Liver (tissue), 9 donors: ENCODE results near the gene NADSYN1. TPM values are rescaled to one million over a fixed set of nuclear protein-coding genes. Genes with fewer than 3 reads are reported as not detected.

Source experiments
- DNase-seq: peaks from one replicate; pipeline ENCODE4 v3.0.0-alpha.2; 2017; ENCODE audit warnings: low spot score
- H3K27ac ChIP-seq, 2 donors: one replicate each; pipeline ENCODE4 v1.7.0; 2013; ENCODE audit warnings: inconsistent platforms in 2 of 2, low read length in 2 of 2, control low read depth in 1 of 2, low read depth in 1 of 2, mild to moderate bottlenecking in 1 of 2
- H3K27me3 ChIP-seq, 4 donors: one replicate each; pipeline versions ENCODE4 v1.6.1 to v1.7.0; 2013; ENCODE audit warnings: low read length in 3 of 4, inconsistent platforms in 1 of 4, mild to moderate bottlenecking in 1 of 4, moderate library complexity in 1 of 4; ENCODE audit not compliant: control insufficient read depth in 4 of 4, insufficient read depth in 4 of 4
- H3K36me3 ChIP-seq, 4 donors: one replicate each; pipeline versions ENCODE4 v1.6.1 to v1.7.0; 2013; ENCODE audit warnings: low read length in 3 of 4, mild to moderate bottlenecking in 3 of 4, low read depth in 1 of 4, moderate library complexity in 1 of 4; ENCODE audit not compliant: control insufficient read depth in 4 of 4, insufficient read depth in 3 of 4
- H3K4me1 ChIP-seq, 4 donors: one replicate each; pipeline versions ENCODE4 v1.6.1 to v1.7.0; 2013; ENCODE audit warnings: low read length in 3 of 4, mild to moderate bottlenecking in 3 of 4, moderate library complexity in 1 of 4; ENCODE audit not compliant: control insufficient read depth in 4 of 4, insufficient read depth in 4 of 4
- H3K4me3 ChIP-seq, 3 donors: one replicate each; pipeline versions ENCODE4 v1.6.1 to v1.7.0; 2013; ENCODE audit warnings: low read length in 3 of 3, control low read depth in 1 of 3, low read depth in 1 of 3, mild to moderate bottlenecking in 1 of 3
- H3K9ac ChIP-seq, 2 donors: one replicate each; pipeline ENCODE4 v1.7.0; 2013; ENCODE audit warnings: low read length in 2 of 2, mild to moderate bottlenecking in 2 of 2, moderate library complexity in 2 of 2, control low read depth in 1 of 2, low read depth in 1 of 2
- H3K9me3 ChIP-seq, 4 donors: one replicate each; pipeline versions ENCODE4 v1.6.1 to v1.7.0; 2013; ENCODE audit warnings: low read length in 3 of 4; ENCODE audit not compliant: control insufficient read depth in 4 of 4
- EGR1 ChIP-seq, 2 donors: IDR thresholded peaks; 2 replicates each; pipeline ENCODE4 v1.6.1; 2016 to 2018; ENCODE audit warnings: antibody characterized with exemption in 2 of 2, low read depth in 2 of 2
- FOXA1 ChIP-seq: IDR thresholded peaks from 2 replicates; pipeline ENCODE4 v1.6.1; 2016; ENCODE audit warnings: antibody characterized with exemption
- FOXA2 ChIP-seq: IDR thresholded peaks from 2 replicates; pipeline ENCODE4 v1.6.1; 2016; ENCODE audit warnings: antibody characterized with exemption
- GABPA ChIP-seq, 2 donors: IDR thresholded peaks in 1 of 2; conservative IDR thresholded peaks in 1 of 2; 2 replicates each; pipeline ENCODE4 v1.6.1; 2016; ENCODE audit warnings: antibody characterized with exemption in 2 of 2, mild to moderate bottlenecking in 1 of 2, moderate library complexity in 1 of 2
- HNF4A ChIP-seq, 2 donors: conservative IDR thresholded peaks; 2 replicates each; pipeline ENCODE4 v1.6.1; 2016; ENCODE audit warnings: antibody characterized with exemption in 2 of 2, mild to moderate bottlenecking in 2 of 2
- HNF4G ChIP-seq: IDR thresholded peaks from 2 replicates; pipeline ENCODE4 v1.6.1; 2016; ENCODE audit warnings: antibody characterized with exemption
- JUND ChIP-seq, 2 donors: IDR thresholded peaks; 2 replicates each; pipeline ENCODE4 v1.6.1; 2016; ENCODE audit warnings: antibody characterized with exemption in 2 of 2
- NR2F2 ChIP-seq: IDR thresholded peaks from 2 replicates; pipeline ENCODE4 v1.6.1; 2016; ENCODE audit warnings: antibody characterized with exemption
- RAD21 ChIP-seq, 2 donors: IDR thresholded peaks; 2 replicates each; pipeline ENCODE4 v1.6.1; 2016; ENCODE audit warnings: antibody characterized with exemption in 2 of 2, mild to moderate bottlenecking in 2 of 2
- RXRA ChIP-seq, 2 donors: IDR thresholded peaks; 2 replicates each; pipeline ENCODE4 v1.6.1; 2017 to 2018; ENCODE audit warnings: antibody characterized with exemption in 2 of 2, mild to moderate bottlenecking in 1 of 2
- SP1 ChIP-seq: IDR thresholded peaks from 2 replicates; pipeline ENCODE4 v1.6.1; 2018; ENCODE audit warnings: antibody characterized with exemption, mild to moderate bottlenecking
- TAF1 ChIP-seq: conservative IDR thresholded peaks from 2 replicates; pipeline ENCODE4 v1.6.1; 2016; ENCODE audit warnings: antibody characterized with exemption, mild to moderate bottlenecking
- YY1 ChIP-seq: IDR thresholded peaks from 2 replicates; pipeline ENCODE4 v1.6.1; 2016; ENCODE audit warnings: antibody characterized with exemption, mild to moderate bottlenecking
- WGBS: extraction: QIAGEN DNeasy Blood & Tissue Kit; methylation state at CpG from one replicate; pipeline ENCODE4 v1.1.7; 2013; 5-methylcytosine and 5-hydroxymethylcytosine counted together
- polyA plus RNA-seq, 2 donors: library from polyadenylated mRNA; stranded (reverse) in 1 of 2; unstranded in 1 of 2; fragments of 200-250 nt in 1 of 2; fragments of >200 nt in 1 of 2; fragmentation: Nextera tagmentation in 1 of 2; extraction: Ambion mirVana in 1 of 2; gene quantifications; one replicate each; pipeline versions ENCODE4 v1.2.1 to v1.2.3, GENCODE V29; 2013 to 2015
- total RNA-seq, 2 donors: library from RNA; depleted of rRNA; stranded (reverse); fragments of >200 nt; gene quantifications; one replicate each; pipeline ENCODE4 v1.2.3, GENCODE V29; 2014
- TF ChIP-seq, protein P1 (sequence below): IDR thresholded peaks from 2 replicates; pipeline ENCODE4 v1.6.1; 2016; ENCODE audit warnings: antibody characterized with exemption, mild to moderate bottlenecking
- TF ChIP-seq, protein P2 (sequence below): IDR thresholded peaks from 2 replicates; pipeline ENCODE4 v1.6.1; 2016; ENCODE audit warnings: antibody characterized with exemption
- TF ChIP-seq, protein P3 (sequence below): IDR thresholded peaks from 2 replicates; pipeline ENCODE4 v1.6.1; 2016; ENCODE audit warnings: antibody characterized with exemption
- TF ChIP-seq, protein P4 (sequence below): fragments of 150-350 bp; IDR thresholded peaks from 2 replicates; pipeline ENCODE4 v1.5.1; 2017; ENCODE audit warnings: improper control_type of control experiment, low read depth, low read length; ENCODE audit not compliant: missing input control
- TF ChIP-seq, protein P5 (sequence below): IDR thresholded peaks from 2 replicates; pipeline ENCODE4 v1.6.1; 2016; ENCODE audit warnings: antibody characterized with exemption
- donor health status: healthy.
- donor health status: healthy.
- donor health status: healthy.
- donor health status: healthy.
- donor health status: healthy.

The NADSYN1 gene
- total and polyA plus RNA-seq, 4 donors: 16.6 to 33.6 (median 22.2) TPM

DNA sequence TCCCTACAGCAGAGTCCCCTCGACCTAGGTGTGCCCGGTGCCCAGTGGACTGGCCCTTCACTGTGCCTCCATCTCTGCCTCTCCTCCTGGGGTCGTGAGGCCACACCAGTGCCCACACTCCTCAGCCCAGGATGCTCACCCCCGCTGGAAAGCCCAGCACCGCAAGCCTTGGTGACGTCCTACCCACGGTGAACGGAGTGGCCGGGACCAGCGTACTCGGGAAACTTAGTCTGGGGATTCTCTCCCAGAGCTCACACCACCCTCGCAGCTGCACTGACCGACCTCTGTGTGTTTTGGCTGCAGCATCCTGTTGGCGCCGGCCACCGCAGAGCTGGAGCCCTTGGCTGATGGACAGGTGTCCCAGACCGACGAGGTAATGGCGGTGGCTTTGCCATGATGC is 38.5 kb downstream of the NADSYN1 start:
- Histone ChIP-seq H3K4me1 (no peaks in the 10 kb centered on the region), H3K9ac (no peak overlapping the region), H3K9me3 (no peaks in the 10 kb centered on the region), H3K4me3 (no peak overlapping the region), H3K27ac (no peak overlapping the region), H3K36me3 (peaks cover 6 to 54% (median 19%) of the 10 kb centered on the region in 4 donors), H3K27me3 (no peaks in the 10 kb centered on the region)
- TF ChIP-seq HNF4A (conservative IDR thresholded peaks at IDR 0.05) (no peak), SP1 (no peak), GABPA (IDR thresholded peaks at IDR 0.05 in 1 of 2, conservative IDR thresholded peaks at IDR 0.05 in 1 of 2) (no peak), FOXA1 (no peak), TAF1 (no peak), EGR1 (IDR thresholded peaks at IDR 0.05; ENCODE audit: low read depth in 2 of 2) (no peak), NR2F2 (no peak), FOXA2 (no peak), JUND (IDR thresholded peaks at IDR 0.05) (no peak), RXRA (IDR thresholded peaks at IDR 0.05) (no peak), HNF4G (no peak), YY1 (no peak), RAD21 (IDR thresholded peaks at IDR 0.05) (no peak)
- TF ChIP-seq, protein P1, sequence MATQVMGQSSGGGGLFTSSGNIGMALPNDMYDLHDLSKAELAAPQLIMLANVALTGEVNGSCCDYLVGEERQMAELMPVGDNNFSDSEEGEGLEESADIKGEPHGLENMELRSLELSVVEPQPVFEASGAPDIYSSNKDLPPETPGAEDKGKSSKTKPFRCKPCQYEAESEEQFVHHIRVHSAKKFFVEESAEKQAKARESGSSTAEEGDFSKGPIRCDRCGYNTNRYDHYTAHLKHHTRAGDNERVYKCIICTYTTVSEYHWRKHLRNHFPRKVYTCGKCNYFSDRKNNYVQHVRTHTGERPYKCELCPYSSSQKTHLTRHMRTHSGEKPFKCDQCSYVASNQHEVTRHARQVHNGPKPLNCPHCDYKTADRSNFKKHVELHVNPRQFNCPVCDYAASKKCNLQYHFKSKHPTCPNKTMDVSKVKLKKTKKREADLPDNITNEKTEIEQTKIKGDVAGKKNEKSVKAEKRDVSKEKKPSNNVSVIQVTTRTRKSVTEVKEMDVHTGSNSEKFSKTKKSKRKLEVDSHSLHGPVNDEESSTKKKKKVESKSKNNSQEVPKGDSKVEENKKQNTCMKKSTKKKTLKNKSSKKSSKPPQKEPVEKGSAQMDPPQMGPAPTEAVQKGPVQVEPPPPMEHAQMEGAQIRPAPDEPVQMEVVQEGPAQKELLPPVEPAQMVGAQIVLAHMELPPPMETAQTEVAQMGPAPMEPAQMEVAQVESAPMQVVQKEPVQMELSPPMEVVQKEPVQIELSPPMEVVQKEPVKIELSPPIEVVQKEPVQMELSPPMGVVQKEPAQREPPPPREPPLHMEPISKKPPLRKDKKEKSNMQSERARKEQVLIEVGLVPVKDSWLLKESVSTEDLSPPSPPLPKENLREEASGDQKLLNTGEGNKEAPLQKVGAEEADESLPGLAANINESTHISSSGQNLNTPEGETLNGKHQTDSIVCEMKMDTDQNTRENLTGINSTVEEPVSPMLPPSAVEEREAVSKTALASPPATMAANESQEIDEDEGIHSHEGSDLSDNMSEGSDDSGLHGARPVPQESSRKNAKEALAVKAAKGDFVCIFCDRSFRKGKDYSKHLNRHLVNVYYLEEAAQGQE: no peak
- TF ChIP-seq, protein P2, sequence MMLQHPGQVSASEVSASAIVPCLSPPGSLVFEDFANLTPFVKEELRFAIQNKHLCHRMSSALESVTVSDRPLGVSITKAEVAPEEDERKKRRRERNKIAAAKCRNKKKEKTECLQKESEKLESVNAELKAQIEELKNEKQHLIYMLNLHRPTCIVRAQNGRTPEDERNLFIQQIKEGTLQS: no peak
- TF ChIP-seq, protein P3, sequence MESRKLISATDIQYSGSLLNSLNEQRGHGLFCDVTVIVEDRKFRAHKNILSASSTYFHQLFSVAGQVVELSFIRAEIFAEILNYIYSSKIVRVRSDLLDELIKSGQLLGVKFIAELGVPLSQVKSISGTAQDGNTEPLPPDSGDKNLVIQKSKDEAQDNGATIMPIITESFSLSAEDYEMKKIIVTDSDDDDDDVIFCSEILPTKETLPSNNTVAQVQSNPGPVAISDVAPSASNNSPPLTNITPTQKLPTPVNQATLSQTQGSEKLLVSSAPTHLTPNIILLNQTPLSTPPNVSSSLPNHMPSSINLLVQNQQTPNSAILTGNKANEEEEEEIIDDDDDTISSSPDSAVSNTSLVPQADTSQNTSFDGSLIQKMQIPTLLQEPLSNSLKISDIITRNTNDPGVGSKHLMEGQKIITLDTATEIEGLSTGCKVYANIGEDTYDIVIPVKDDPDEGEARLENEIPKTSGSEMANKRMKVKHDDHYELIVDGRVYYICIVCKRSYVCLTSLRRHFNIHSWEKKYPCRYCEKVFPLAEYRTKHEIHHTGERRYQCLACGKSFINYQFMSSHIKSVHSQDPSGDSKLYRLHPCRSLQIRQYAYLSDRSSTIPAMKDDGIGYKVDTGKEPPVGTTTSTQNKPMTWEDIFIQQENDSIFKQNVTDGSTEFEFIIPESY: no peak
- TF ChIP-seq, protein P4, sequence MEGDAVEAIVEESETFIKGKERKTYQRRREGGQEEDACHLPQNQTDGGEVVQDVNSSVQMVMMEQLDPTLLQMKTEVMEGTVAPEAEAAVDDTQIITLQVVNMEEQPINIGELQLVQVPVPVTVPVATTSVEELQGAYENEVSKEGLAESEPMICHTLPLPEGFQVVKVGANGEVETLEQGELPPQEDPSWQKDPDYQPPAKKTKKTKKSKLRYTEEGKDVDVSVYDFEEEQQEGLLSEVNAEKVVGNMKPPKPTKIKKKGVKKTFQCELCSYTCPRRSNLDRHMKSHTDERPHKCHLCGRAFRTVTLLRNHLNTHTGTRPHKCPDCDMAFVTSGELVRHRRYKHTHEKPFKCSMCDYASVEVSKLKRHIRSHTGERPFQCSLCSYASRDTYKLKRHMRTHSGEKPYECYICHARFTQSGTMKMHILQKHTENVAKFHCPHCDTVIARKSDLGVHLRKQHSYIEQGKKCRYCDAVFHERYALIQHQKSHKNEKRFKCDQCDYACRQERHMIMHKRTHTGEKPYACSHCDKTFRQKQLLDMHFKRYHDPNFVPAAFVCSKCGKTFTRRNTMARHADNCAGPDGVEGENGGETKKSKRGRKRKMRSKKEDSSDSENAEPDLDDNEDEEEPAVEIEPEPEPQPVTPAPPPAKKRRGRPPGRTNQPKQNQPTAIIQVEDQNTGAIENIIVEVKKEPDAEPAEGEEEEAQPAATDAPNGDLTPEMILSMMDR: no peak
- TF ChIP-seq, protein P5, sequence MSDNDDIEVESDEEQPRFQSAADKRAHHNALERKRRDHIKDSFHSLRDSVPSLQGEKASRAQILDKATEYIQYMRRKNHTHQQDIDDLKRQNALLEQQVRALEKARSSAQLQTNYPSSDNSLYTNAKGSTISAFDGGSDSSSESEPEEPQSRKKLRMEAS: no peak
- DNase-seq: no peak
- 79% methylated on average over 19 of the region's 19 CpGs for WGBS

DNA sequence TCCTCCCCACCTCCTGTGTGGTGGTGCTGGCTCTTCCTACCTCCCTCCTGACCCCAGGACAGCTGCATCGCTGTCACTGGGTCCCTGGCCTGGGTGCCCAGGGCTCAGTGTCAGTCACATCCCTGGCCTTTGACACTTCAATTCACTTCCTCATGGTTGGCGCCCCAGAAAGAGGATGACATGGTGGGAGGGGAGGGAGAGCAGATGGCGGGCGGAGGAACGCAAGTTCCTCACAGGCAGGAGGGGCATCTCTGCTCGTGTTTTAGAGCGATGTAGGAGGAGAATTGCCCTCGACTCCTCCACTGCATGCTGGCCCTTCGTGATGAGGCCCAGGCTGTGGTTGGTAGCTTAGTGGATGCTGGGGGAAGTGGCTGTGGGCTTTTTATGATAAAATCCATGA is 38.9 kb downstream of the NADSYN1 start:
- no peak overlapping the region for H3K27ac ChIP-seq
- 94% methylated on average over 9 of the region's 9 CpGs for WGBS
- H3K9ac ChIP-seq: no peak overlapping the region
- no peaks in the 10 kb centered on the region for H3K4me1 ChIP-seq
- H3K9me3 ChIP-seq: no peaks in the 10 kb centered on the region
- no peaks in the 10 kb centered on the region for H3K27me3 ChIP-seq
- no peak overlapping the region for H3K4me3 ChIP-seq
- H3K36me3 ChIP-seq: peaks cover 6 to 55% (median 20%) of the 10 kb centered on the region in 4 donors
- DNase-seq: no peak
- TF ChIP-seq HNF4G: no peak
- TF ChIP-seq EGR1 (IDR thresholded peaks at IDR 0.05; ENCODE audit: low read depth in 2 of 2): no peak
- TF ChIP-seq, protein P3: no peak
- TF ChIP-seq, protein P1: no peak
